ENCODE results near the gene MIEF2.
"Not testable (repeated sequence)": the region's sequence is repeated elsewhere in the genome, so short reads cannot be mapped to it uniquely, and the experiment has no call there.

Gene MIEF2

DNA sequence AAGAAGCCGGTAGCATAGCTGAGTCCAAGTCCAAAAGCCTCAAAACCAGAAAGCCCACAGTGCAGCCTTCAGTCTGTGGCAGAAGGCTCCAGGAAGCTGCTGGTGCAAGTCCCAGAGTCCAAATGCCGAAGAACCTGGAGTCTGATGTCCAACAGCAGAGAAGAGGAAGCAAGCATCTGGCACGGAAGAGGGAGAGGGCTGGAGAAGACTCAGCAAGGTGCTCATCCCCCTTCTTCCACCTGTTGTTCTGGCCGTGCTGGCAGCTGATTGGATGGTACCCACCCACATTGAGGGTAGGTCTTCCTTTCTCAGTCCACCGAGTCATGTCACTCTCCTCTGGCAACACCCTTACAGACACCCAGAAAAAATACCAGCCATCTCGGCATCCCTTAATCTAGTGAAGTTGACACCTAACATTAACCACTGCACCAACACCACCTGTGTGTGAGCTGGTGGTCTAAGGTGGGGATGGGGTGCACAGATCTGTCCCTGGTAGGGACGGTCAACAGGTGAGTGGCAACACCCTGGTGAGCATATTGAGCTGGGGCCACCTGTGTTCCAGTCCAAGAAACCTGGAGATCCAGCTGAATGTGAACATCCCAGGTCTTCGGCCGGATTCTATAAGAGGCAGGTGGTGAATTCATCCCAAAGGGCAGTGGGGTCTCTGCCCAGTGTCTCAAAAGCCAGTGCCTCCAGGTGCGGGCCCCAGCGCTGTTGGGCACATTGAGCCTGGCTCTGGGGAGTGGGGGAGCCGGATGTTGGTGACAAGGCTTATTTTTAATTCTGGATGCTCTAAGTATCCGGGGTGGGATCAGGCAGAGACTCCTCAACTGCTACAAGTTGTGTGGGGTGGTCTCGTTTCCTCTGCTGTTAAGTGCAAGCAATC, 9.8 kb downstream of the MIEF2 start:
- Mint-ChIP-seq H3K9me3 (no peaks in the 10 kb centered on the region), H3K4me1 (peaks cover 0 to 6% of the 10 kb centered on the region in 2 donors), H3K27me3 (no peaks in the 10 kb centered on the region), H3K36me3 (peaks cover 11 to 18% of the 10 kb centered on the region in 2 donors), H3K4me3 (no peak overlapping the region), H3K27ac (peak overlapping the region; percentile 73)
- ATAC-seq (replicated peaks) = peak in 1 of 2 donors; percentile 10
- DNase-seq = no peak

DNA sequence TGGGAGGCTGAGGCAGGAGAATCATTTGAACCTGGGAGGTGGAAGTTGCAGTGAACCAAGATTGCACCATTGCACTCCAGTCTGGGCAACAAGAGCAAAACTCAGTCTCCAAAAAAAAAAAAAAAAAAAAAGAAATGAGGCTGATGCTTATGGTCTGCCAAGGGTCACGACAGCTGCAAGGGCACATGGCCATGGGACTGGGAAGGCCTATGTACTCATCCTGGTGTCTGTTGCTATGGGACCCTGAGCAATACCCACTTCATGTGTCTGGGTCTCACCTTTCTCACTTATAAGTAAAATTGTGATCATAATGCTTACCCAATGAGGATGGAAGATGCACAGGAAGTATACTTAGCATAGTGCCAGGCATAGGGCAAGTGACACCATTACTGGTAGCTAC, 16.6 kb downstream of the MIEF2 start:
- no peaks in the 10 kb centered on the region for H3K27me3 Mint-ChIP-seq
- H3K27ac Mint-ChIP-seq = no peak overlapping the region
- no peak for ATAC-seq (replicated peaks)
- H3K36me3 Mint-ChIP-seq = peaks cover 32 to 36% of the 10 kb centered on the region in 2 donors
- no peaks in the 10 kb centered on the region for H3K9me3 Mint-ChIP-seq
- no peaks in the 10 kb centered on the region for H3K4me1 Mint-ChIP-seq
- no peak overlapping the region for H3K4me3 Mint-ChIP-seq
- no peak for DNase-seq

DNA sequence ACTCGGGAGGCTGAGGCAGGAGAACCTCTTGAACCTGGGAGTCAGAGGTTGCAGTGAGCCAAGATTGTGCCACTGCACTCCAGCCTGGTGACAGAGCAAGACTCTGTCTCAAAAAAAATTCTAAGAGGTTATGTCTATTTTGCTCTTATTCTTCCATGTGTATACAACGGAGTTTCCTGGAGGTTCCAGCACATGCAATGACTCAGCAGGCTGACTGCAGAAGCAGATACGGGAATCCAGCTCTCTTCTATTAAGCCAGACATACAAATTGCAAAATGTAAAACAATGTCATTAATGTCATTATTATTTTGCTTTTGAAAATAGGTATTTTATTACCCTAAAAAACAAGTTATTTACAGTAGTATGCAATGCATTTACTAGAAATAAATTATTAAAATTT, 18.4 kb downstream of the MIEF2 start:
- ATAC-seq (replicated peaks) (no peak), DNase-seq (no peak)
- H3K36me3 Mint-ChIP-seq = peaks cover 35 to 45% of the 10 kb centered on the region in 2 donors
- H3K9me3 Mint-ChIP-seq = no peaks in the 10 kb centered on the region
- H3K27me3 Mint-ChIP-seq = no peaks in the 10 kb centered on the region
- no peak overlapping the region for H3K4me3 Mint-ChIP-seq
- H3K4me1 Mint-ChIP-seq = no peaks in the 10 kb centered on the region
- H3K27ac Mint-ChIP-seq = no peak overlapping the region

DNA sequence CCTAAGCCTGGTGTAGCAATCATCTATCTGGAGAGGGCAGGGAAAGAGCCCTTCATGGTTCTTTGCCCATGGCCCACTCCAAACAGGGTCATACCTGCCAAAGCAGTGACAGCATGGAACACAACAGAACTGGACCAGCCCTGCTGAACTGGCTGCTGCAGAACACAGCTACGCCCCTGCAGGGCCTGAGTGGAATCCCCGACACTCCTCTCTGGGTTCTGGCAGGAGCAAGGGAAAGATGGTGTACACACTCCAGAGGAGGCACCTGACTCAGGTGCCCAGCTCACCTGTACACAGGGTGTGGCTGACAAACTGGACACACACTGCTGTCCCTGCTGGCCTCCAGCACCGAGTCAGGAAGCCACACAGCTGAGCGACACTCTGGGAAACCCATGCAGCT, 19.8 kb downstream of the MIEF2 start:
- DNase-seq = no peak
- no peak overlapping the region for H3K27ac Mint-ChIP-seq
- H3K4me3 Mint-ChIP-seq = no peak overlapping the region
- H3K27me3 Mint-ChIP-seq = no peaks in the 10 kb centered on the region
- no peaks in the 10 kb centered on the region for H3K4me1 Mint-ChIP-seq
- H3K9me3 Mint-ChIP-seq = no peaks in the 10 kb centered on the region
- ATAC-seq (replicated peaks) = no peak
- H3K36me3 Mint-ChIP-seq = peaks cover 43 to 53% of the 10 kb centered on the region in 2 donors

DNA sequence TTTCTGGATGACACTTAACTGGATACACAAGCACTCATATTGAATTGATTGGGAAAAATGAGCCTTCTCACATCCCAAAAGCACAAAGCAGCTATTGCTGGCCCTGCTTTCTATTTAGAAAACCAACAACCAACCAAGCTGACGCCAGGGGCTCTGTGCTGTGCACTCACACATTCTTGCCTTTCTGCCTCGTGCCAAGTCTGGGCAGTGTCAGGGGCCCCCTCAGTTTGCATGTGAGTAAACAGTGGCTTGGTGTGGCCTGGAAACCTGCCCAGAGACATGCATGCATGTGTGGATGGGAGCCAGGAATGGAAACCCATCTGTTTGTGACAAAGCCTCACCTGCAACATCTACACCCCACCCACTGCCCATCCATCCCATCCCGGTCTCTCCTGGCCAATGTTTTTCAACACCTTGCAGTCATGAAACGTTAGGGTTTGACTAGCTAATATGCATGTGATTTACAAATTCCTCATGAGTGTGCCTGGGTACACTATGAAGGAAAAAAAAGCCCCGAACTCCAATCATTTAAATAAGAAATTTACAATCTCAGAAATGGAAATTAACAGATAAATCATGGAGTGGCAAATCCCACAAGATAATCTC, 20.4 kb downstream of the MIEF2 start:
- Mint-ChIP-seq H3K27ac (no peak overlapping the region), H3K9me3 (no peaks in the 10 kb centered on the region), H3K27me3 (no peaks in the 10 kb centered on the region), H3K36me3 (peaks cover 47 to 58% of the 10 kb centered on the region in 2 donors), H3K4me1 (no peaks in the 10 kb centered on the region), H3K4me3 (no peak overlapping the region)
- no peak for ATAC-seq (replicated peaks)
- DNase-seq = no peak

DNA sequence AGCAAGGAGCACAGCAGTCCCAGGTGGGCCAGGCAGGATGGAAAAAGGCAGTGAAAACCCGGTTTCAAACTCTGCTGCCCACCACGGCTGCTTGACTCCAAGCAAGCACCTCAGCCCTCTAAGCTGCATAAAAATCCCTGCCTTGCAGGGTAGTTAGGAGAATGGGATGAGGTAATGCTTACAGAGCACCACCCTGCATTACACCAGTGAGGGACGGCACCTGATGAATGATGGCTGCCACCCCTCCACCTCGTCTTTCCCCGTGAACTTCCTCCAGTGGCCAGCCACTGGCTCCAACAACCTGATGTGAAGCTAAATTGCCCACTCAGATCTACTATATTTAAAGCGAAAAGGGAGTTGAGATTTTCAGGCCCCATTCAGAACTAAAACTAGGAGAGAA, 21.3 kb downstream of the MIEF2 start:
- ATAC-seq (replicated peaks) (no peak), DNase-seq (no peak)
- H3K4me3 Mint-ChIP-seq = no peak overlapping the region
- peaks cover 44 to 54% of the 10 kb centered on the region in 2 donors for H3K36me3 Mint-ChIP-seq
- H3K9me3 Mint-ChIP-seq = no peaks in the 10 kb centered on the region
- H3K4me1 Mint-ChIP-seq = no peaks in the 10 kb centered on the region
- no peak overlapping the region for H3K27ac Mint-ChIP-seq
- no peaks in the 10 kb centered on the region for H3K27me3 Mint-ChIP-seq

DNA sequence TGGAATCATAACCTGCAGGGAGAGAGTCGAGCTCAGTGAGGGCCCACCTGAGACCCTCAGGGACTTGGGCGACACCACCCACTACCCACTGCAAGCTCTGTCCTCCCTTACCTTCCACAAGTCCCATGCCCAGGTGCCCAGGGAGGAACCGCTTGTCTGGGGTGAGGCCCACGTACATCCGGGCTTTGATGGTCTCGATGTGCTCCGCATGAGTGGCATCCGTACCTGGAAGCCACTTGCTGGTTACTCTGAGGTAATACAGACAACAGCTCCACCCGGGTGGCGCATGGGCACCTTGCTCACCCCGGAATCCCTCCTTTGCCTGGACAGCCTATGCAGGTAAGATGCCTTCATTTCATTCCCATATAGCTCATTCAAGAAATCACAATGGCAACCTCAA, 24.8 kb downstream of the MIEF2 start:
- no peaks in the 10 kb centered on the region for H3K9me3 Mint-ChIP-seq
- no peaks in the 10 kb centered on the region for H3K4me1 Mint-ChIP-seq
- no peak overlapping the region for H3K27ac Mint-ChIP-seq
- ATAC-seq (replicated peaks) = no peak
- peaks cover 53 to 71% of the 10 kb centered on the region in 2 donors for H3K36me3 Mint-ChIP-seq
- DNase-seq = no peak
- H3K4me3 Mint-ChIP-seq = no peak overlapping the region
- no peaks in the 10 kb centered on the region for H3K27me3 Mint-ChIP-seq

DNA sequence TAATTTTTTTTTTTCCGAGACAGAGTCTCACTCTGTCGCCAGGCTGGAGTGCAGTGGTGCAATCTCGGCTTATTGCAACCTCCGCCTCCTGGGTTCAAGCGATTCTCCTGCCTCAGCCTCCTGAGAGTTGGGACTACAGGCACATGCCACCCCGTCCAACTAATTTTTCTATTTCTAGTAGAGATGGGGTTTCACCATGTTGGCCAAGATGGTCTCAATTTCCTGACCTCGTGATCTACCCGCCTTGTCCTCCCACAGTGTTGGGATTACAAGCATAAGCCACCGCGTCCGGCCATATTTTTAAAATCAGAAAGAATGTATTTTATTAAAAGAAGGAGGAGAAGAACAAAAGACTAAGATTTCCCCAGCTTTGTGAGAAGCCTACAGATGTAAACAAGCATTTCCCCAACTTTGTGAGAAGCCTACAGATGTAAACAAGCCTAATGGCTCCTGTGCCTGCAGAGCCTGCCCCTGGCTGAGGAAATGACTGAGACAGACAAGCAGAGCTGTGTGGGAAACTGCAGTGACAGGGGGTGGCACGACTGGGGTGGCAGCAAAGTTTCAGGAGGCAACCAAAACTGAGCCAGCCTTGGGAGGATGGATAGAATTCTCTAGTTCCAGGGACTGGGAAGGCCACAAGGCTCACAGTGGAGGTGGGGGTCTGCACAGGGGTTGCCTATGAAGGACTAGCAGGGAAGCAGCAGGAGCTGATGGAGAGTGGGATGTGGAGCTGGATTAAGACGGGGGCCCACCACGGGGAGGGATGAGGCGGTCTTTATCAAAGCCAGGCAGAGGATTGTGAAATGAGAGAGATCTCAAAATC, 31.5 kb downstream of the MIEF2 start:
- peaks cover 5 to 6% of the 10 kb centered on the region in 2 donors for H3K4me1 Mint-ChIP-seq
- peak overlapping the region; percentile 17 for H3K27ac Mint-ChIP-seq
- no peak overlapping the region for H3K4me3 Mint-ChIP-seq
- no peaks in the 10 kb centered on the region for H3K9me3 Mint-ChIP-seq
- no peak for DNase-seq
- no peaks in the 10 kb centered on the region for H3K27me3 Mint-ChIP-seq
- ATAC-seq (replicated peaks) = no peak
- peaks cover 53 to 66% of the 10 kb centered on the region in 2 donors for H3K36me3 Mint-ChIP-seq

DNA sequence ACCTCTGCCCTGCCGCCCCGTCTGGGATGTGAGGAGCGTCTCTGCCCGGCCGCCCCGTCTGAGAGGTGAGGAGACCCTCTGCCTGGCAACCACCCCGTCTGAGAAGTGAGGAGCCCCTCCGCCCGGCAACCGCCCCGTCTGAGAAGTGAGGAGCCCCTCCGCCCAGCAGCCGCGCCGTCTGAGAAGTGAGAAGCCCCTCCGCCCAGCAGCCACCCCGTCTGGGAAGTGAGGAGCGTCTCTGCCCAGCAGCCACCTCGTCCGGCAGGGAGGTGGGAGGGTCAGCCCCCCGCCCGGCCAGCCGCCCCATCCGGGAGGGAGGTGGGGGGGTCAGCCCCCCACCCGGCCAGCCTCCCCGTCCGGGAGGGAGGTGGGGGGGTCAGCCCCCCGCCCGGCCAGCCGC, 37.6 kb downstream of the MIEF2 start:
- Mint-ChIP-seq H3K4me1 (peaks cover 5 to 14% of the 10 kb centered on the region in 2 donors), H3K36me3 (peaks cover 35 to 51% of the 10 kb centered on the region in 2 donors)
- H3K27me3 Mint-ChIP-seq; H3K9me3 Mint-ChIP-seq; H3K27ac Mint-ChIP-seq; DNase-seq; H3K4me3 Mint-ChIP-seq; ATAC-seq (replicated peaks): not testable (repeated sequence)

DNA sequence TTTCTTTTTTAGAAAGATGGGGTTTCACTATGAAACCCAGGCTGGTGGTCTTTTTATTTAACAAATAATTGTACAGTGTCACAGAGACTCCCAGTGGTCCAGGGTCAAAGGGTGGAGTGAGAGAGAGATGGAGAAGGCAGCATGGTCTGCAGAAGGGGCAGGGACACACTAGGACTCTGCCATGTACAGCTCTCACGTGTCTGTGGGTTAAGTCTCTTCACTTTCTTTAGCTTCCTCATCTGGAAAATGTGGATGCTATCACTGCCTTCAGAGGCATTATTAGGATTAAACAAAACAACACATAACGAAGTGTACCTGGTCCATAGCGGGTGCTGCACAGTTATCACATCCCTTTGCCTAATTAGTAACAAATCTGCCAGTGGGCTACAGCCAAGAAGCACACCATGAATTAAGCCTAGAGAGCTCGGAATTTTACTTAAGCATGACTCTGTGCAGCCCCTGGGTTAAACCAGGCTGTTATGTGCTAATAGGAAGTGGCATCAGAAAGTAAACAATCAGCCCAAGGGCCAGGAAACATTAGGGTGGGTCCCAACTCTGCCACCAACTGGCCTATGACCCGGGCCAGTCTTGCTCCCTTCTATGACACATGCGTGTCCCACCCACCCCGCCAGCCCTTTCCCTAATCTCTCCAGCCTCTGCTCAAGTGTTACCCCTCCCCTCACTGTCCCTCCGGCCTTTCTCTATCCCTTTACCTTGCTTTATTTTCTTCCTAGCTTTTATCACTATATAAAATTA, 40.4 kb downstream of the MIEF2 start:
- no peak for DNase-seq
- H3K4me1 Mint-ChIP-seq = peaks cover 4 to 19% of the 10 kb centered on the region in 2 donors
- H3K36me3 Mint-ChIP-seq = peaks cover 30 to 36% of the 10 kb centered on the region in 2 donors
- no peaks in the 10 kb centered on the region for H3K27me3 Mint-ChIP-seq
- H3K9me3 Mint-ChIP-seq = no peaks in the 10 kb centered on the region
- ATAC-seq (replicated peaks) = no peak
- H3K27ac Mint-ChIP-seq = no peak overlapping the region
- H3K4me3 Mint-ChIP-seq = no peak overlapping the region

DNA sequence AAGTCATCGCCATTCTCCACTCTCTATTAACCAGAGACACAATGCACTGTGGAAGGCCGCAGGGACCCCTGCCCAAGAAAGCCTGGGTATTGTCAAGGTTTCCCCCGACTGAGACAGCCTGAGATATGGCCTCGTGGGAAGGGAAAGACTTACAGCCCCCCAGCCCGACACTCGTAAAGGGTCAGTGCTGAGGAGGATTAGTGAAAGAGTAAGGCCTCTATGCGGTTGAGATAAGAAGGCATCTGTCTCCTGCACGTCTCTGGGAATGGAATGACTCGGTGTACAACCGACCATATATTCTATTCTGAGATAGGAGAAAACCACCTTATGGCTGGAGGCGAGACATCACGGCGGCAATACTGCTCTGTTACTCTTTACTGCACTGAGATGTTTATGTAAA, 42.7 kb downstream of the MIEF2 start:
- not testable (repeated sequence) for H3K27me3 Mint-ChIP-seq; H3K9me3 Mint-ChIP-seq; H3K27ac Mint-ChIP-seq; DNase-seq; ATAC-seq (replicated peaks); H3K4me3 Mint-ChIP-seq
- Mint-ChIP-seq H3K36me3 (peaks cover 30 to 34% of the 10 kb centered on the region in 2 donors), H3K4me1 (peaks cover 0 to 13% of the 10 kb centered on the region in 2 donors)

DNA sequence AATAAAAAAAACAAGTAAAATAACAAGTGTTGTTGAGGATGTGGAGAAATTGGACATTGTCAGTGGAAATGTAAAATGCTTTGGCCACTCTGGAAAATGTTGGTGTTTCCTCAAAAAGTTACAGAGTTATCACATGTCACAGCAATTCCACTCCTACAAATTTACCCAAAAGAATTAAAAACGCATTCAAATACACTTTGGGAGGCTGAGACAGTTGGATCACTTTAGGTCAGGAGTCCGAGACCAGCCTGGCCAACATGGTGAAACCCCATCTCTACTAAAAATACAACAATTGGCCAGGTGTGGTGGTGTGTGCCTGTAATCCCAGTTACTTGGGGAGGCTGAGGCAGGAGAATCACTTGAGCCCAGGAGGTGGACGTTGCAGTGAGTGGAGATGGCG, 48.7 kb downstream of the MIEF2 start:
- Mint-ChIP-seq H3K36me3 (peaks cover 26% of the 10 kb centered on the region in 2 donors), H3K27me3 (no peaks in the 10 kb centered on the region), H3K4me3 (no peak overlapping the region), H3K4me1 (peaks cover 18 to 32% of the 10 kb centered on the region in 2 donors), H3K27ac (no peak overlapping the region), H3K9me3 (no peaks in the 10 kb centered on the region)
- ATAC-seq (replicated peaks) (no peak), DNase-seq (no peak)

DNA sequence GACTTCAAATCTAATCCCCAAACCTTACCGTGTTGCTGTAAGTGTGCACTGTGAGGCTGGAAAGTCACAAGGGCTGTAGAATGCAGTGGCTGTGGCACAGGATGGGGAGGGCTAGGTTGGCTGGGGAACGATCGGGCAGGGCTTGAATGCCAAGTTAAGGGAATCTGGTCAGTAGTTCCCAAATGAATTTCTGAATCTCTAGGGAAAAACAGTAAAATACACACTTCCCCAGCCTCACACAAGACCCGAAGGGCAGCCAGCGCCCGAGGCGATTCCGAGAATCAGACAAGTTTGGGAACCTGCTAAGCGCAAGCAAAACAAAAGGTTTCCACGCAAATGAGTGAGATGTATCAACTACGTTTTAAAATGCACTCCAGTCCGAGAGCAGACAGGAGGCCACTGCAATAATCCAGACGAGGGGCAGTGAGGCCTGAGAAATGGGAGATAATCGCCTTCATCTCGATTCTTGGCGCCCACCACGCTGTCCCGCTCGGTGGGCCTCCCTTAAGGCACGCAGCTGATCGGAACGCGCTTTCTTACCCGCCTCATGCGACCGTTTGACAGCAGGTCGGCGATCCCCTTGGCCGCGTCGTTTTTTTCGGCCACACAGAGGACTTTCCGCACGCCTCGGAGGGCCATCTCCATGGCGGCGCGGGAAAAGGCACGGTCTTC, 53.7 kb downstream of the MIEF2 start:
- Mint-ChIP-seq H3K27me3 (no peaks in the 10 kb centered on the region), H3K4me3 (peak overlapping the region; percentile 82 to 85), H3K36me3 (peaks cover 37 to 50% of the 10 kb centered on the region in 2 donors), H3K27ac (peak overlapping the region; percentile 94), H3K4me1 (peaks cover 48 to 67% of the 10 kb centered on the region in 2 donors), H3K9me3 (peaks cover 2 to 3% of the 10 kb centered on the region in 2 donors)
- peak; percentile 15 to 26 for ATAC-seq (replicated peaks)
- no peak for DNase-seq

Measured in stimulated activated naive B cell treated with anti-CD40 and anti-IgM and Interleukin-4, amounts not matched to agents 10 μg/mL and 1 μg/mL and 100 μg/mL, for 72 hours (primary cell).